Caki2 (cell line): ENCODE data around the gene ZNF304. TPM values are rescaled to one million over a fixed set of nuclear protein-coding genes. Genes with fewer than 3 reads are reported as not detected.
"Not testable (repeated sequence)": the region's sequence is repeated elsewhere in the genome, so short reads cannot be mapped to it uniquely, and the experiment has no call there.

Source experiments
- DNase-seq: peaks from one replicate; pipeline ENCODE4 v3.0.0-alpha.2; 2015; ENCODE audit warnings: low read depth
- in situ Hi-C: cut with HindIII; loops from 2 replicates; pipeline ENCODE4 v1.10.0; 2016; ENCODE audit warnings: low sequenced_read_pairs, low pct_unique_long_range_greater_than_20kb, mixed read lengths
- total RNA-seq: library from RNA; depleted of rRNA; stranded (reverse); fragments of >200 nt; shearing (Covaris generic); gene quantifications from 2 replicates; pipeline ENCODE4 v1.2.3, GENCODE V29; 2014; ENCODE audit warnings: low replicate concordance

The ZNF304 gene
- total RNA-seq, 1 experiment from 2014 or later: 13.0 TPM

DNA sequence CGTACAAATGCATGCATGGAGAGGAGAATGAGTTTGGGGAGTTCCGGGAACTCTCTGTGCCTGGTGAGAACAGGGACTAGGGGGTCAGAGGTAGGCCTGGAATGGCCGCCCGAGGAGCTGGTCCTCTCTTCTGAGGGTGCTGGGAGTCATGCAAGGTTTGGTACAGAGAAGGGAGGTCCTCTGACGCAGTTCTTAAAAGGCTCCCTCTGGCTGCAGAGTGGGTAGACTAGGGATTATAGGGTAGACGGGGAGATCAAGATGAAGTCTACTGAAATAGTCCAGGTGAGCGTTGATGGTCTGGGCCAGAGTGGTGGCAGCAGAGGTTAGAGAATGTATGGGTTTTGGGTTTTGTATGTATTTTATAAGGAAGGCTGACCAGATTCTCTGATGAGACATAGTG lies 796 bp downstream of the ZNF304 start:
- in situ Hi-C loops: no loop called here
- DNase-seq: no peak

DNA sequence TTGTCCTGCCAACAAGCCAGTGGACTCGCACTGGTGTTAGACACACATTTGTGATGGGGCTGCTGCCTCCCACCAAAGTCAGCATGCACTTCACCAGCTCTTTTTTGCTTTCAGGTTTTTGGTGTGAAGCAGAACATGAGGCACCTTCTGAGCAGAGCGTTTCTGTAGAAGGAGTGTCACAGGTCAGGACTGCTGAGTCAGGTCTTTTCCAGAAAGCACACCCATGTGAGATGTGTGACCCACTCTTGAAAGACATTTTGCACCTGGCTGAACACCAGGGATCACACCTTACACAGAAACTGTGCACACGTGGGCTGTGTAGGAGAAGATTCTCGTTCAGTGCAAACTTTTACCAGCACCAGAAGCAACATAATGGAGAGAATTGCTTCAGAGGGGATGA lies 4.8 kb downstream of the ZNF304 start:
- in situ Hi-C loops: no loop called here
- DNase-seq: no peak

DNA sequence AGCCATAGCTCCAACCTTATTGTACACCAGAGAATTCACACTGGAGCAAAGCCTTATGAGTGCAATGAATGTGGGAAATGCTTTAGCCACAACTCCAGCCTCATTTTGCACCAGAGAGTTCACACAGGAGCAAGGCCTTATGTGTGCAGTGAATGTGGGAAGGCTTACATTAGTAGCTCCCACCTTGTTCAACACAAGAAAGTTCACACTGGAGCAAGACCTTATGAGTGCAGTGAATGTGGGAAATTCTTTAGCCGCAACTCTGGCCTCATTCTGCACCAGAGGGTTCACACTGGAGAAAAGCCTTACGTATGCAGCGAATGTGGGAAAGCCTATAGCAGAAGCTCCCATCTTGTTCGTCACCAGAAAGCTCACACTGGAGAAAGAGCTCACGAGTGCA lies 6.3 kb downstream of the ZNF304 start:
- DNase-seq: no peak
- in situ Hi-C loops: no loop called here

DNA sequence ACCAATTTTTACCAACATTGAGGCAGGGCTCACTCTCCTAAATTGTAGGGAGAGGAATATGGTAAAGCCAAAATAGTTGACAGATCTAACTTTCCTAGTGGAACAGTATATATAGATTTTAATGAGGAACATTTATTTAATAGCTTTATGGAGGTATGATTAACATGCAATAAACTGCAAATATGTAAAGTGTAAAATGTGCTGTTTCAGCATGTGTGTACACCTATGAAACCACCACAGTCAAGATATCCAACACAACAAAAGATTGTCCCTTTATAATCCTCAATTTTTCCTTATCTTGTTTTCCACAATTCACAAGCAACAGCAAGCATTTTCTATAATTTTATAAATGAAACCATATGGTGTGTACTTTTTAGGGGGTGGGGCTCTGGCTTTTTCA lies 8.2 kb downstream of the ZNF304 start:
- in situ Hi-C loops: no loop called here
- DNase-seq: no peak

DNA sequence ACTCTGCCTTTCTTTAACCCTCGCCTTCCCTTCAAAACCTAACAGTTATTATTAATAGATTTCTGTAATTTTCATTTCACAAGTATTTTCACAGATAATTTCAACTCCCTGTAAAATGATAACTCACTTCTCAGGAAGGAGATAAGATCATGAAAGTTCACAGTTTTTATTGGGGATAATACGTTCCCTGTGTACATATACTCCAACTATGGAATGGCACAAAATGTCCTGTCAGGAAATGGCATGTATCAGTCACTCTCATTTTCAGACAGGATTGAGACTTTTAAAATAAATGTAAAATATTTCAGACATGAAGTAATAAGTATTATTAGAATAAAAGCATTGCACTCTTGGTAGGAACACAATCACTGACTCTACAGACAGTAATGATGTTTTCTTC lies 11.3 kb downstream of the ZNF304 start:
- in situ Hi-C loops: no loop called here
- DNase-seq: no peak

DNA sequence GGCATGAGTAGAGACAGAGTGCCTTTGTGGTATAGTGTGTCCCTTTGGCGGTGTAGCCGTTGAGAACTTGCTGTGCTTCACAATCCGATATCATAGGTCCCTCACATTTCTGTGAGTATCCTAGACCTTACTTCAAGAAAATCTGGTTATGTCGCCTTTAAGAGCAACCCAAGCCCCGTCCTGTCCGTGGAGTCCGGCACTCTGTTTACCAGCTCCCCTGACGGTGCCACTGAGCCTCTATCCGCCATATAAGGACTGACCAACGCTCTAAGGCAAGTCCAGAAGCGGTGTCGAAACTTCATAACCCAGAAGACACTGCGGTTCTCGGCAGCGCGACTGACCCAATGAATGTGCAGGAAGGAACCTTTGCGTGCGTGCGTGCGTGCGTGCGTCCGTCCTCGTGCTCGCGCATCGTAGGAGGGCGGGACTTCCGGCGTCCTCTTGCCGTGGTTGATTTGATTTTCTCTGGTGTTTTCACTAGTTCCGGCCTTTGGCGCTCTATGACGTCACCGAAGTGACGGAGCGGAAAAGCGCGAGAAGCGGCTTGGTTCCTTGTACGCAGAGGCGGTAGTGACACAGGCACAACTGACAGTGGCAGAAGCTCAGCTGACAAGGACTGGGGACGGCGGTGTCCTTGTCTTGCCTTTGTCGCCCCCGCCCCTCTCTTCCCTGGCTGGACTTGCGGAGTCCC lies 12.1 kb downstream of the ZNF304 start, which contains the start of the genes TRAPPC2B and ZNF547:
Gene TRAPPC2B (plus strand): TSS at position 555 of the 691 bp plus-strand sequence. CDS start 1,283 bp downstream, outside the sequence.
Gene ZNF547 (plus strand): TSS at position 555 of the 691 bp plus-strand sequence. CDS start 5,005 bp downstream, outside the sequence.
- in situ Hi-C loops: no loop called here
- peak; percentile 100 for DNase-seq

DNA sequence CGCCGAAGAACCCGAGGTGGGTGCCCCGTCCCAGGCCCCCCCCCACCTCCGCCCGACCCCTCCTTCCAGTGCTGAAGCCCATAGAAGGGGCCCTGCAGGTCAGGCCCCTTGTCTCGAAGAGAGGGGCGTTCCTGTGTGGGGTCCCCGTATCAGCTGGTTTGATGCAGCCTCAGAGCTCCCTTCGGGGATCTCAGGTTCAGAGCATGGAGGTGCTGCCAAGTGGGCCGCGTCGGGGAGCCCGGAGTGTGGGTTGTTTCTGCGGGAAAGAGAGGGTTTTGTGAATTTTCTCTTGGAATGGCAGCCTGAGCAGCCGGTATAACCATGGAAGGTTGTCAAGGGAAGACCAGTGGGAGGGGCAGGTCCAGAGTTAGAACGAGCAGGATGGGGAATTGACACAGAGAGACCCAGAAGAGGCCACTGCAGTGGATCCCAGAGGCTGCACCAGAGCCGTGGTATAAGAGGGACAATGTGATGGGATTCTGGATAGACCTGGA lies 12.7 kb downstream of the ZNF304 start:
- in situ Hi-C loops: no loop called here
- no peak for DNase-seq

DNA sequence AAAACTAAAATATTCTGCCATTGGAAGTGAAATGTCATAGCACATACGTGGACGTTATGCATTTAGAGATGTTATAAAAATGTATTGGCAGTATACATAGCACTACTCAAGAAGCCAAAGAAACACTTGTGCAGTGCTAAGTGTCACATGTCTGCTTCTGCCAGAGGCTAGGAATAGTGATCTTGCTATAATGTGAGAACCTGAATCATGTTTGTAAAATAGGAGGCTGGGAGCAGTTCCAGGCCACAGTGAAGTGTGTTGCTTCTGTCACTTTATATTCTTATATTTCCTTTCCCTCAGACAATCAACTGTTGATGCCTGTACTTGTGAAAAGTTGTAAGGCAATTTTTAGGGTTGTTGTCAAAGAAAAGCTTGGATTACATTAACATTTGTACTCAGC lies 15.7 kb downstream of the ZNF304 start:
- no peak for DNase-seq
- in situ Hi-C loops: no loop called here

DNA sequence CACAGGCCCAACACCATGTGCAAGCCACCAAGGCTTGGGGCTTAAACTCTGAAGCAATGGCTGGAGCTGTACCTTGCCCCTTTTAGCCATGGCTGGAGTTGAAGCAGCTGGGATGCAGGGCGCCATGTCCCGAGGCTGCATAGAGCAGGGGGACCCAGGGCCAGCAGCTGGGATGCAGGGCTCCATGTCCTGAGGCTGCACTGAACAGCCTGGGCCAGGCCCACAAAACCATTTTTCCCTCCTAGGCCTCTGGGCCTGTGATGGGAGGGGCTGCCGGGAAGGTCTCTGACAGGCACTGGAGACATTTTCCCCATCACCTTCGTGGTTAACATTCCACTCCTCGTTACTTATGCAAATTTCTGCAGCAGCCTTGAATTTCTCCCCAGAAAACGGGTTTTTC lies 23.1 kb downstream of the ZNF304 start:
- in situ Hi-C loops: no loop called here
- DNase-seq: no peak

DNA sequence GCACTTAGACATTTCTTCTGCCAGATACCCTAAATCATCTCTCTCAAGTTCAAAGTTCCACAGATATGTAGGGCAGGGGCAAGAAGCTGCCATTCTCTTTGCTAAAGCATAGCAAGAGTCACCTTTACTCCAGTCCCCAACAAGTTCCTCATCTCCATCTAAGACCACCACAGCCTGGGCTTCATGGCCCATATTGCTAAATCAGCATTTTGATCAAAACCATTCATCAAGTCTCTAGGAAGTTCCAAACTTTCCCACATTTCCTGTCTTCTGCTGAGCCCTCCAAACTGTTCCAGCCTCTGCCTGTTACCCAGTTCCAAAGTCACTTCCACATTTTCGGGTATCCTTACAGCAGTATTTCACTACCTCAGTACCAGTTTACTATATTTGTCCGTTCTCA lies 23.6 kb downstream of the ZNF304 start:
- in situ Hi-C loops, DNase-seq: not testable (repeated sequence)

DNA sequence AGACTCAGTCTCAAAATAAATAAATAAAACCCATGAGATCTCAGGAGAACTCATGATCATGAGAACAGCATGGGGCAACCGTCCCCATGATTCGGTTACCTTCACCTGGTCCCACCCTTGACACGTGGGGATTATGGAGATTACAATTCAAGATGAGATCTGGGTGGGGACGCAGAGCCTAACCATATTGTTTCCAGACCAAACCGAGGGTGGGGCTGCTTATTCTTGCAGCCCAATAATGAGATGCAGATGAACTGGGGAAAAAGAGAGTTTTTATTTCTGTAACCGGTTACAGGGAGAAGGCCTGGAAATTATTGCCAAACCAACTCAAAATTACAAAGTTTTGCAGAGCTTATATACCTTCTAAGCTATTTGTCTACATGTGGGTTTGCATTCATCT lies 25.1 kb downstream of the ZNF304 start:
- in situ Hi-C loops: no loop called here
- no peak for DNase-seq

DNA sequence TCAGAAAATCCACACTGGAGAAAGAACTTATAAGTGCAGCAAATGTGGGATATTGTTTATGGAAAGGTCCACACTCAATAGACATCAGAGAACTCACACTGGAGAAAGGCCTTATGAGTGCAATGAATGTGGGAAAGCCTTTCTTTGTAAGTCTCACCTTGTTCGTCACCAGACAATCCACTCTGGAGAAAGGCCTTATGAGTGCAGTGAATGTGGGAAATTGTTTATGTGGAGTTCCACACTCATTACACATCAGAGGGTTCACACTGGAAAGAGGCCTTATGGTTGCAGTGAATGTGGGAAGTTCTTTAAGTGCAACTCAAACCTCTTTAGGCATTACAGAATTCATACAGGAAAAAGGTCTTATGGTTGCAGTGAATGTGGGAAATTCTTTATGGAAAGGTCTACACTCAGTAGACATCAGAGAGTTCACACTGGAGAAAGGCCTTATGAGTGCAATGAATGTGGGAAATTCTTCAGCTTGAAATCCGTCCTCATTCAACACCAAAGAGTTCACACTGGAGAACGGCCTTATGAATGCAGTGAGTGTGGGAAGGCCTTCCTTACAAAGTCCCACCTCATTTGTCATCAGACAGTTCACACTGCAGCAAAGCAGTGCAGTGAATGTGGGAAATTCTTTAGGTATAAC lies 26.6 kb downstream of the ZNF304 start:
- no peak for DNase-seq
- in situ Hi-C loops: no loop called here

DNA sequence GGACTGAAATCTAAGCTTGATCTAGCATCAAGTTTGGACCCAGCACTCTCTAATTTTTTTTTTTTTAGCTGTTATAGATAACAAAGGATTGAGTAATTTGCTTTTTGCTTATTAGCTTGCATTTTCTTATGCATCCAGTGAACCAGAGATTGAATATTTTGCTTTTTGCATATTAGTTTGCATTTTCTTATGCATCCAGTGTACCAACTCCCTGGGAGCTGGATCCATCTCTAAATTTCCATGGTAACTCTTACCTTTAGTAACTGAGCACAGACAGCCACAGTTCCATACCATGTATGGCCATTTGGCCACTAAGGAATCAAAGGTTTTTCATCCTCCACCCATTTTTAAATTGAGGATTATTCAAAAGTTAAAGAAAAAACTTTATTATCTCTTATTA lies 29.9 kb downstream of the ZNF304 start:
- in situ Hi-C loops: no loop called here

DNA sequence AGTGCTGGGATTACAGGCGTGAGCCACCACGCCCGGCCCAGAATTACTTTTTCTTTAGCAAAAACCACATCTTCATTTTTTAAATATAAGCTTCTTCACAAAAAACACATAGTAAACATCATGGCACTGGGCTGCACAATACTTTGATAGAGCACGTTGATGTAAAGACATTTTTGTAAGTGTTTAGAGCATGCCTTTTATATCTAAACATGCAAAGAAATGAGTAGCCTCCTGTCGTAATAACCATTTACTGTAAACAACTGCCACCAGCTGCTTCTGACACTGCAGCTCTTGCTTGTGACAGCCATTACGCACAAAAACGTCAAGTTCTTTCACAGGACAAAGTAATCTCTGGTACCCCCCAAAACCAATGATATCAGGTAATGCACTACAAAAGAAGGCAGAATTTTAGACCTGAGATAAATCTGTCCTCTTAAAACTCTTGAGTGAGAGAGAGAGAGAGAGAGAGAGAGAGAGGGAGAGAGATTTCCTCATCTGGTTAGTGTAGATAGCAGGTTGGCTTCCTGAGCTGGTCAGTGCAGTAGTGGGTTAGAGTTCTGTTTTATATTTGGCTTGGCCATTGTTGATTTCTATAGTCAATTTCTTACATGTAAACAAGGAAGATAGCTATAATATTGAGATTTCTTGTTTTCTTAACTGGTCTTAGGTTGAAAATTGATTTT lies 31.9 kb downstream of the ZNF304 start:
- in situ Hi-C loops: no loop called here
- DNase-seq: no peak

More for the DNA sequence above, 29.9 kb downstream of the ZNF304 start:
- no peak for DNase-seq

DNA sequence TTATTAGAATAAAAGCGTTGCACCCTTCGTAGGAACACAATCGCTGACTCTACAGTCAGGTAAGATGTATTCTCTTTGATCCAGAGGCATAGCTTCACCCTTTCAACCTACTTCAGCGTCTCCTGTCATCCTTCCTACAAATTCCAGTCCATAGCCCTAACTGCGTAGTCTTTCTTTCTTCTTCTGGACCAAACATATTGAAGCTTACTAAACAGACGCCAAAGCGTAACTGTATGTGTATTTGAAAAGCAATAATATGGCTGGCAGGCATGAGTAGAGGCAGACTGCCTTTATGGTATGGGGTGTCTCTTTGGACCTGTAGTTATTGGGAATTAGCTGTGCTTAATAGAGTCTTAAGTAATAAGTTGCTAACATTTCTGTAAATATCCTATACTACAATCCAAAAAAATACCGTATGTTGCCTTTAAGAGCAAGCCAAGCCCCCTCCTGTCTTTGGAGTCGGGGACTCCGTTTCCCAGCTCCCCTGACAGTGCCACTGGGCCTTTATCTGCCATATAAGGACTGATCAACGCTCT lies 38.2 kb downstream of the ZNF304 start:
- no peak for DNase-seq
- in situ Hi-C loops: no loop called here

DNA sequence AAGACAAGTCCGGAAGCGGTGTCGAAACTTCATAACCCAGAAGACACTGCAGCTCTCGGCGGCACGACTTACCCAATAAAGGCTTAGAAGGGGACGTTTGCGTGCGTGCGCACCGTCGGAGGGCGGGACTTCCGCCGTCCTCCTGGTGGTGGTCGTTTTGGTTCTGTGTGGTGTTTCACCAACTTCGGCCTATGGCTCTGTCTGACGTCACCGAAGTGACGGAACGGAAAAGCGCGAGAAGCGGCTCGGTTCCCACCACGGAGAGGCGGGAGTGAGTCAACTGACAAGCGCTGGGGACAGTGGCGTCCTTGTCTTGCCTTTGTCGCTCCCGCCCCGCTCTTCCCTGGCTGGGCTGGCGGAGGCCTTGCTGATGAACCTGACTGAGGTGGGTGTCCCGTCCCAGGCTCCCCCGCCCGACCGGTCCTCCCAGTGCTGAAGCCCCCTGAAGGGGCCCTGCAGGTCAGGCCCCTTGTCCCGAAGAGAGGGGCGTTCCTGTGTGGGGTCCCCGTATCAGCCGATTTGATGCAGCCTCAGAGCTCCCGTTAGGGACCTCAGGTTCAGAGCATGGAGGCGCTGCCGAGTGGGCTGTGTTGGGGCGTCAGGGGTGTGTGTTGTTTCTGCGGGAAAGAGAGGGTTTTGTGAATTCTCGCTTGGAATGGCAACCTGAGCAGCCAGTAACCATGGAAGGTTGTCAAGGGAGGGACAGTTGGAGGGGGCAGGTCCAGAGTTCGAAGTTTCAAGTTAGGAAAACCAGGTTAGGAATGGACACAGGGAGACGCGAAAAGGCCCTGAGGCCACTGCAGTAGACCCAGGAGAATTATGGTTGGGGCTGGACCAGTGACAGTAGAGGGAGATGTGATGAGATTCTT lies 38.9 kb downstream of the ZNF304 start, which contains the start of gene ZNF548:
Gene ZNF548 (plus strand): TSS at position 125 of the 869 bp plus-strand sequence. CDS start 246 bp downstream, at position 371.
- DNase-seq: peak; percentile 98
- in situ Hi-C loops: no loop called here

DNA sequence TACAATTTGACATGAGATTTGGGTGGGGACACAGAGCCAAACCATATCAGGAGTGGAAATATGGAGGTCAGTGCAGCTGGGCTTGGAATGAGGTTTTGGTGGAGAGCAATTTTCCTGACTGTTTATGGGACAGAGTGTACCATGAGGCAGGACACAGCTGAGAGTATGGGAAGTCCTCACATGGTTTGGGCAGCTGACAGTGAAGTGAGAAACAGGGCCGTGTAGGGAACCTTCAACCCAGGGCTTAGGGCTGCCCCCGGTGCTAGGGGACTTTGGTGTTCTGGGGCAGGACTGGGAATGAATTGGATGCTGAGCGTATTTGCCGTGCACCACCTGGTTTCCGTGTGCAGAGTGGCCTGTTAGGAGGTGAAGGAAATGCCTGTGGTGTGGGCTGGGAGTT lies 44.6 kb downstream of the ZNF304 start:
- DNase-seq: no peak
- in situ Hi-C loops: no loop called here

DNA sequence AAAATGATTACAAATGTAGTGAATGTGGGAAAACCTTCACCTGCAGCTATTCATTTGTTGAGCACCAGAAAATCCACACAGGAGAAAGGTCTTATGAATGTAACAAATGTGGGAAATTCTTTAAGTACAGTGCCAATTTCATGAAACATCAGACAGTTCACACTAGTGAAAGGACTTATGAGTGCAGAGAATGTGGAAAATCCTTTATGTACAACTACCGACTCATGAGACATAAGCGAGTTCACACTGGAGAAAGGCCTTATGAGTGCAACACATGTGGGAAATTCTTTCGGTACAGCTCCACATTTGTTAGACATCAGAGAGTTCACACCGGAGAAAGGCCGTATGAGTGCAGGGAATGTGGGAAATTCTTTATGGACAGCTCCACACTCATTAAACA lies 47.8 kb downstream of the ZNF304 start:
- in situ Hi-C loops: no loop called here
- DNase-seq: no peak
